C1 segment of cervical spinal cord (tissue), 14 donors: ENCODE data around the gene DSCAM.

Source experiments
- DNase-seq, 14 donors: peaks; one replicate each; lab custom pipeline; 2025; lab: John Stamatoyannopoulos, UW

Gene DSCAM

GRCh38 chr21:40386981-40387747 is 459.8 kb downstream of the DSCAM start:
- DNase-seq = no peak

- peak in 7 of 14 donors; percentile 1 to 65 (median 25) for DNase-seq
Observed at GRCh38 chr21:40386294-40386911, 460.6 kb downstream of the DSCAM start.

GRCh38 chr21:40385883-40386282 is 461.1 kb downstream of the DSCAM start:
- no peak for DNase-seq

- no peak for DNase-seq
Observed at GRCh38 chr21:40383951-40384350, 463.0 kb downstream of the DSCAM start.

GRCh38 chr21:40381111-40381510 is 465.8 kb downstream of the DSCAM start:
- DNase-seq = no peak

GRCh38 chr21:40379881-40380810 is 466.8 kb downstream of the DSCAM start:
- DNase-seq = no peak

GRCh38 chr21:40377135-40377534 is 469.8 kb downstream of the DSCAM start:
- DNase-seq = no peak

GRCh38 chr21:40373761-40374160 is 473.2 kb downstream of the DSCAM start:
- no peak for DNase-seq

GRCh38 chr21:40372506-40372905 is 474.5 kb downstream of the DSCAM start:
- no peak for DNase-seq

GRCh38 chr21:40371329-40371728 is 475.6 kb downstream of the DSCAM start:
- DNase-seq = no peak

GRCh38 chr21:40356644-40357043 is 490.3 kb downstream of the DSCAM start:
- DNase-seq = no peak

GRCh38 chr21:40355076-40355475 is 491.9 kb downstream of the DSCAM start:
- no peak for DNase-seq

- no peak for DNase-seq
Observed at GRCh38 chr21:40351006-40351405, 496.0 kb downstream of the DSCAM start.

GRCh38 chr21:40349591-40349990 is 497.4 kb downstream of the DSCAM start:
- no peak for DNase-seq

- no peak for DNase-seq
Observed at GRCh38 chr21:40345711-40346321, 501.1 kb downstream of the DSCAM start.

GRCh38 chr21:40340357-40340756 is 506.6 kb downstream of the DSCAM start:
- no peak for DNase-seq

- no peak for DNase-seq
Observed at GRCh38 chr21:40339050-40339449, 507.9 kb downstream of the DSCAM start.

GRCh38 chr21:40337981-40338380 is 509.0 kb downstream of the DSCAM start:
- no peak for DNase-seq

GRCh38 chr21:40335704-40336103 is 511.3 kb downstream of the DSCAM start:
- no peak for DNase-seq

GRCh38 chr21:40334159-40334558 is 512.8 kb downstream of the DSCAM start:
- no peak for DNase-seq

GRCh38 chr21:40333731-40334130 is 513.2 kb downstream of the DSCAM start:
- no peak for DNase-seq

- no peak for DNase-seq
Observed at GRCh38 chr21:40331804-40332203, 515.2 kb downstream of the DSCAM start.
